ENCODE results near the gene DRD2. TPM values are rescaled to one million over a fixed set of nuclear protein-coding genes. Genes with fewer than 3 reads are reported as not detected.

The DRD2 gene
- total RNA-seq, 1 experiment from 2014 or later: 0.44 TPM

GRCh38 chr11:113378692-113379091, 96.5 kb downstream of the DRD2 start:
- H3K18ac ChIP-seq (ENCODE audit: insufficient read length, low read depth, low read length): no peak overlapping the region
- H3K4me3 Mint-ChIP-seq: no peak overlapping the region
- no peak overlapping the region for H3K23ac ChIP-seq (ENCODE audit: insufficient read length, low read depth, low read length)
- H2BK15ac ChIP-seq (ENCODE audit: low read depth, low read length): no peak overlapping the region
- no peak overlapping the region for H2AFZ ChIP-seq (ENCODE audit: low read length)
- H4K91ac ChIP-seq (ENCODE audit: insufficient read length, low read depth, low read length): no peak overlapping the region
- H3K27me3 ChIP-seq (ENCODE audit: insufficient read depth, low read length): no peaks in the 10 kb centered on the region
- no peak overlapping the region for H3T11ph ChIP-seq (ENCODE audit: low read length)
- H4K5ac ChIP-seq (ENCODE audit: insufficient read length, low read depth, low read length): no peak overlapping the region
- H3K9ac ChIP-seq (ENCODE audit: extremely low read depth, insufficient read length, low read length): no peak overlapping the region
- no peaks in the 10 kb centered on the region; the same call in none of the 2 replicates for H3K27me3 Mint-ChIP-seq (ENCODE audit: low read depth)
- no CpG with 5 or more reads among the region's 1 CpG for WGBS (ENCODE audit: extremely low coverage, insufficient read length, low lambda C conversion rate)
- no peaks in the 10 kb centered on the region for H3K23me2 ChIP-seq (ENCODE audit: insufficient read length, low read depth, low read length, poor library complexity, severe bottlenecking)
- no peak overlapping the region for H4K8ac ChIP-seq (replicated peaks; ENCODE audit: insufficient read length, low read depth, low read length)
- no peak overlapping the region for H2AK5ac ChIP-seq (ENCODE audit: insufficient read length, low read length)
- no peaks in the 10 kb centered on the region for H3K9me3 Mint-ChIP-seq
- no peaks in the 10 kb centered on the region for H4K20me1 ChIP-seq (ENCODE audit: control insufficient read depth, insufficient read depth, insufficient read length)
- no peak overlapping the region for H3K4ac ChIP-seq (ENCODE audit: low read depth, low read length)
- H3K9me3 ChIP-seq (ENCODE audit: control insufficient read depth, low read depth, low read length): no peaks in the 10 kb centered on the region
- no peak overlapping the region for H3K56ac ChIP-seq (ENCODE audit: insufficient read length, low read depth, low read length)
- no peak overlapping the region for H3K27ac ChIP-seq (ENCODE audit: insufficient read length, low read depth, low read length)
- no peaks in the 10 kb centered on the region for H3K79me1 ChIP-seq (ENCODE audit: insufficient read depth, low read depth, low read length, poor library complexity, severe bottlenecking)
- H2BK12ac ChIP-seq (ENCODE audit: insufficient read length, low read depth, low read length): no peak overlapping the region
- peaks cover 14 to 16% of the 10 kb centered on the region in 2 experiments for H3K4me1 Mint-ChIP-seq
- H3K27ac Mint-ChIP-seq: no peak overlapping the region
- DNase-seq: no peak
- H2BK120ac ChIP-seq (ENCODE audit: low read depth, low read length, poor library complexity, severe bottlenecking): no peak overlapping the region
- H3K14ac ChIP-seq (ENCODE audit: insufficient read depth, low read length): no peak overlapping the region
- H3K4me2 ChIP-seq (ENCODE audit: insufficient read depth, insufficient read length, low read length): no peak overlapping the region
- H3K4me1 ChIP-seq (ENCODE audit: insufficient read depth, low read length): no peaks in the 10 kb centered on the region
- TF ChIP-seq CTCF (conservative IDR thresholded peaks at IDR 0.05): no peak
- H3K36me3 Mint-ChIP-seq (ENCODE audit: insufficient read depth in 1 of 3, low read depth in 3 of 3): no peaks in the 10 kb centered on the region
- no peak overlapping the region for H2BK20ac ChIP-seq (ENCODE audit: low read depth, low read length, poor library complexity, severe bottlenecking)
- no peak overlapping the region for H2BK5ac ChIP-seq (ENCODE audit: insufficient read length, low read length)
- H3K79me2 ChIP-seq (ENCODE audit: insufficient read depth, low read length): no peaks in the 10 kb centered on the region

Data from H9 (cell line).